Measurements from ENCODE around the gene ITGA4.

DNA sequence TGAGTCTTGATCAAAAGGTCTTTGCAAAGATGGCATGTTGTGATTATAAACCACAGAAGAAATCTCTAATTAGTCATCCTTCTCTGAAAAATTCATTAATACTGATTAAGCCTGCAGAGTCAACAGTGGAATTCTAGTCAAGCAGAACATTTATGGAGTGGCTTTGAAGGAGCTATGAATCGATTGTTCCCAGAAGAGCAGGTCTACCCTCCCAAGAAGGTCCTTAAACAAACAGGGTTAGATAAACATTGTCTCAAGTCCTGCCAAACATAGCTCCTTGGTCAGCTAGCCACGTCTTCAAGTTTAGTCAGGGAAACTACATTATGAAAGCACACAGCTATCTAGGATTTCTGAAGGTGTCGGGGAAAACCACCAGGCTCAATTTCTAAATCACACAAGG is 88.9 kb downstream of the ITGA4 start:
- TF ChIP-seq EZH2 (IDR thresholded peaks at IDR 0.05; ENCODE audit: borderline replicate concordance, insufficient read depth, low read depth, low read length, poor library complexity, severe bottlenecking), result no peak
- TF ChIP-seq, protein P1, sequence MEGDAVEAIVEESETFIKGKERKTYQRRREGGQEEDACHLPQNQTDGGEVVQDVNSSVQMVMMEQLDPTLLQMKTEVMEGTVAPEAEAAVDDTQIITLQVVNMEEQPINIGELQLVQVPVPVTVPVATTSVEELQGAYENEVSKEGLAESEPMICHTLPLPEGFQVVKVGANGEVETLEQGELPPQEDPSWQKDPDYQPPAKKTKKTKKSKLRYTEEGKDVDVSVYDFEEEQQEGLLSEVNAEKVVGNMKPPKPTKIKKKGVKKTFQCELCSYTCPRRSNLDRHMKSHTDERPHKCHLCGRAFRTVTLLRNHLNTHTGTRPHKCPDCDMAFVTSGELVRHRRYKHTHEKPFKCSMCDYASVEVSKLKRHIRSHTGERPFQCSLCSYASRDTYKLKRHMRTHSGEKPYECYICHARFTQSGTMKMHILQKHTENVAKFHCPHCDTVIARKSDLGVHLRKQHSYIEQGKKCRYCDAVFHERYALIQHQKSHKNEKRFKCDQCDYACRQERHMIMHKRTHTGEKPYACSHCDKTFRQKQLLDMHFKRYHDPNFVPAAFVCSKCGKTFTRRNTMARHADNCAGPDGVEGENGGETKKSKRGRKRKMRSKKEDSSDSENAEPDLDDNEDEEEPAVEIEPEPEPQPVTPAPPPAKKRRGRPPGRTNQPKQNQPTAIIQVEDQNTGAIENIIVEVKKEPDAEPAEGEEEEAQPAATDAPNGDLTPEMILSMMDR (IDR thresholded peaks at IDR 0.05), result no peak

All from B cell (primary cell).